ENCODE measurements around the gene NFIX.

The NFIX gene

GRCh38 chr19:13023656-13024055, 28.4 kb downstream of the NFIX start:
- peak; percentile 84 for DNase-seq

DNA sequence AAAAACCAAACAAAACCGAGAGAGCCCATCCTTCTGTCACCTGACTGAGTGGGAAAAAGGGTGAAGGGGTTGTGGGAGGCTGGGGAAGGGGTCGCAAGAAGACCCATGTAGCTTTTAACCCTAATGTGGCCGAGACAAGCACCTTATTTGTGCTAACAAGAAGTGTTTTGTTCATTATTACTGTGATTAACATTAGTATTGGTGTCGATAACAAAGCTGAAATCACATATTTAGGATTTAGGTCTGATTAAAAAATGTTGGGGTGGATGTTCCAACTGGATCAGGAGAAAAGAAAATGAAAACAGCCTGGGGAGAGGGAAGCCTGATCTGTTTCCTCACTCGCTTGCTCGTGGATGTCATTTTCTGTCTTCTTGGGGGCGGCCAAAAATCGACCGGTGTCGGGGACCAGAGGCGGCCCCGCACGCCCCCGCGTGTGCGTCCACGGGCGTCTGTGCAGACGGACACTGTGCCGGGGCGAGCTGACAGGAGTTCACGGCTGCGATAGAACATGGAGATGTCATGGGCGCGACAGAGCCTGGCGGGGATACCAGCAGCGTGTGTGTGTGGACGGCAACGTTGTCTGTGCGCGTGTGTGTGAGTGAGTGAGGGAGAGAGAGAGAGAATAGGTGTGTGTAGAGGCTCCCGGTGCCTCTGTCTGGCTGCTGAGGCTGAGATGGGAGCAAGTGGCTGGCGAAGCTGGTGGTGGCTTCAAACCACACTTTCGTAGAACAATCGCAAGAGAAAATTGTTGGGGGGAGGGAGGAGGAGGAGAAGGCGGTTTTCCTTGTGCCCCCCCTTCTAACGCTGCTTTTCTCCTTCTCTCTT, 29.1 kb downstream of the NFIX start:
- no peak for DNase-seq

DNA sequence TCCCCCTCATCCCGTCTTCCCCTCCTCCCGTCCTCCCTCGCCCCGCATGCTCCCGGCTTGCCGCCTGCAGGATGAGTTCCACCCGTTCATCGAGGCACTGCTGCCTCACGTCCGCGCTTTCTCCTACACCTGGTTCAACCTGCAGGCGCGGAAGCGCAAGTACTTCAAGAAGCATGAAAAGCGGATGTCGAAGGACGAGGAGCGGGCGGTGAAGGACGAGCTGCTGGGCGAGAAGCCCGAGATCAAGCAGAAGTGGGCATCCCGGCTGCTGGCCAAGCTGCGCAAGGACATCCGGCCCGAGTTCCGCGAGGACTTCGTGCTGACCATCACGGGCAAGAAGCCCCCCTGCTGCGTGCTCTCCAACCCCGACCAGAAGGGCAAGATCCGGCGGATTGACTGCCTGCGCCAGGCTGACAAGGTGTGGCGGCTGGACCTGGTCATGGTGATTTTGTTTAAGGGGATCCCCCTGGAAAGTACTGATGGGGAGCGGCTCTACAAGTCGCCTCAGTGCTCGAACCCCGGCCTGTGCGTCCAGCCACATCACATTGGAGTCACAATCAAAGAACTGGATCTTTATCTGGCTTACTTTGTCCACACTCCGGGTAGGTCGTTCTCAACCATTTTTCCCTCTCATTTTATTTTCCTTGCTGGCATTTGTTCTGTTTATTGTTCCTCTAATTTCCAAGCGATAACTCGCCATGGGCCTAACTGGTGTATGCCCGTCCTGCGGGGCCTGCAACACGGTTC, 29.8 kb downstream of the NFIX start:
- DNase-seq: no peak

- DNase-seq: no peak
These were observed 30.7 kb downstream of the NFIX start for GRCh38 chr19:13025819-13026456.

GRCh38 chr19:13026462-13027370, 31.4 kb downstream of the NFIX start:
- no peak for DNase-seq

GRCh38 chr19:13027557-13027956, 32.3 kb downstream of the NFIX start:
- DNase-seq: no peak

GRCh38 chr19:13028027-13028426, 32.8 kb downstream of the NFIX start:
- DNase-seq: no peak

- DNase-seq: no peak
These were observed 34.1 kb downstream of the NFIX start for GRCh38 chr19:13029301-13029880.

- DNase-seq: no peak
These were observed 34.6 kb downstream of the NFIX start for GRCh38 chr19:13029893-13030292.

DNA sequence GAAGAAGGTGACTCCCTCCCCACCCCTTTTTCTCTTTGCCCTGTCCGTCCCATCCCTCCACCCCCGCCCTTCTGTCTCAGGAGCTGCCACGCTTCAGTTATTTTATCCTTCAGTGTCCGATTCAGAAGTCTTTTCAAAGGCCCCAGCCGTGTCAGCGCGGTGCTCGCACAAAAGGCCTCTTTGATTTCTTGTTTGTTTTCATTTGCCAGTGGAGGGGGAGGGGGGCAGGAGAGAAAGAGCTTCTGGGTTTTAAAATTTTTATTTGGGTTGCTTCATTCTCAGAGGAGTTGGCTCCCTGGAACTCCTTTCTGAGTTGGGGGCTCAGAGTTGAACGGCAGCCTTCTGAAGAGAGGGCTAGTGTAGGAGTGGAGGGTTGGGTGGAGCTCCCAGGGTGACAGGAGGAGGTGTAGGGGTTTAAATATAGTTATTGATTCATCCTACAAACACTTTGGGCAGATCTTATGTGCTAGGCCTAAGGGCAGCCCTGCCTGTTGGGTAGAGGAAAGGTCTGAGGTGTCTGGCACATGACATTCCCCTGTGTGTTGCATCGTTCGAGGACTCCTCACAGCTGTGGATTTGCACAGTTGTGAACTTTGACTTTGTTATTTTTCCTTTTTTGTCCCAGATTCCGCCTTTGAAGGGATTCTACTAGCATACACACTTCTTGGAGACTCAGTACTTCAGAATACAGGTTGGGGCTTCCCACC, 36.8 kb downstream of the NFIX start:
- no peak for DNase-seq

GRCh38 chr19:13032837-13033236, 37.6 kb downstream of the NFIX start:
- DNase-seq: no peak

DNA sequence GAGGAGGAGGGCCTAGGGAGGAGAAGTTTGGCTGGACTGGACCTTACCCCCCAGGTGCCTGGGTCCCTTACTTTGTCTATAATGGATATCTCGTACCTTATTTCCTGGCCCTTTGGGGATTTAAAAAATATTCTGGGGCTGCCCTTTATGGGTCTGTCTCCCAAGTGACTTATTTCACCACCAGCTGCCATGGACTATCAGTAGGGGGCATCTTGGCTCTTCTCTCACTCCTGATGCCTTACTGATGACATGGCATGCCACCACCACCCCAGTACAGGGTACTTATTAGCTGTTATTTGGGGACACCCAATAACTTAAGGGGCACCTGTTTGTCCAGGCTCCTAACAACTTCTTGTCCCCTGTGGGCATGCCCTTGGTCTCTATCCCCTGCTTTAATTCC, 38.0 kb downstream of the NFIX start:
- no peak for DNase-seq

GRCh38 chr19:13033819-13034611, 38.7 kb downstream of the NFIX start:
- peak; percentile 62 for DNase-seq

- DNase-seq: no peak
These were observed 39.4 kb downstream of the NFIX start for GRCh38 chr19:13034636-13035035.

GRCh38 chr19:13035820-13036365, 40.6 kb downstream of the NFIX start:
- no peak for DNase-seq

- no peak for DNase-seq
These were observed 41.2 kb downstream of the NFIX start for GRCh38 chr19:13036366-13036976.

DNA sequence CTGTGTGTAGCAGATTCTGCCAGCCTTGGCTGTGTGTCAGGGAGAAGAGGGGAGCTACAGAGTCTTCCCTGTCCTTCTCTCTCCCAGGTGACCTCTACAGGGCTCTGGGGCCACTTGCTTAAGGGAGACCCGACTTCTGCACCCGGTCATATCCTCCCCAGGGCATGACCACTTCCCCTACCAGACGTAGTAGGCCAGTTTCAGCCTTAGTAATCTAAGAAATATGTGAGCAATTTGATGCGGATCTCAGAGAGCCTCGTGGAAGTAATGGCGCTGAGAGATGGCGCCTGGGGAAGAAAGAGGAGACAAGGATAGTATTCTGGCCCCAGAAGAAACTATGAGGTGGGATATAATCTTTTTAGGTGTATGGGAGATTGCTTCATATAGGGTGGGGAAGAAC, 41.9 kb downstream of the NFIX start:
- DNase-seq: no peak

- no peak for DNase-seq
These were observed 42.5 kb downstream of the NFIX start for GRCh38 chr19:13037731-13038130.

DNA sequence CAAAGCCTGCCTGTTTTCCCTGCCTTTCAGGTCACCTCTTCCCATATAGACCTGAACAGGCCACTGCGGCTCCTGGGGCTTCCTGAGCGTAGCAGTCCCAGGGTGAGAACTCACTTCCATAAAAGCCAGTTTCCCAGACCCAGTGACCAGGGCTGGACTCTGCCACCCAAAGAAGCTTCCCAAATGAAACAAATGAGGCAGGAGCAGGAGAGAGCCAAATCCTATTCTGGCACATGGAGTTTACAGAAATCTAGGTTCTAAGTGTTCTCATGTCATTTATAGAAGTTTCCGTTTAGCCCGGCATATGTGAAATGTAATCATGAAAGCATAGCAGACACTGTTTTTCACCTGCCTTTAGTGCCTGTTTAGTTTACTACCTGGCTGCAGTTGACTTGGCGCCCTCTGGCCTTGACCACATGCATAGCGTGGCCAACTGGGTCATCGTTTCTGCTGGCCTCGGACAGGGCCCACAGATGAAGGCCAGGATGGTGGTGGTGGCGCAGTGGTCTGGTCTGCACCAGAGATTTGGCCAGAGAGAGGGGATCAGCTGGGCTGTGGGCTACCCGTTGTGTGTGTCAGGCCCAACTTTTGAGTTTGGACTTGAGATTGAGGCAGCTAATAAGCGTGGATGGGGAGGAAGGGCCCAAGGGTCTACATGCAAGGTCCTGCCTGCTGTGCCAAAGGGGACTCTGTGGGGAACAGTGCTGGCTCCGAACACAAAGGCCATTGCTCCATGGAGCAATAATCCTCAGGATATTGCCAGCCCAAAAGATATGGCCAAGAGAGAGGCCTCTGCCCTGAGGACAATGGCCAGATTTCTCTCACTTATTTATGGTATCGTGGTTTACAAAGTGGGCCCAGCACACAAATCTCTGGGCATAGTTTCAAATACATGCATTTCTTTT, 43.3 kb downstream of the NFIX start:
- DNase-seq: no peak
